Peyer's patch (tissue), 4 donors: ENCODE measurements around the gene DDC. TPM values are rescaled to one million over a fixed set of nuclear protein-coding genes. Genes with fewer than 3 reads are reported as not detected.
A peak's percentile ranks its signal among the peaks of the same experiment; 100 is the strongest.

Experiments used
- DNase-seq, 3 donors: peaks; one replicate each; pipeline ENCODE4 v3.0.0-alpha.2; 2017 to 2019
- H3K27ac ChIP-seq, 4 donors: fragments of 200-600 bp; sonication (generic); one replicate each; pipeline ENCODE4 v1.5.1; 2016 to 2019
- H3K27me3 ChIP-seq, 2 donors: fragments of 200-600 bp; sonication (generic); one replicate each; pipeline ENCODE4 v1.5.1; 2019
- H3K36me3 ChIP-seq, 3 donors: fragments of 200-600 bp; sonication (generic); one replicate each; pipeline ENCODE4 v1.5.1; 2016 to 2019
- H3K4me1 ChIP-seq, 4 donors: fragments of 200-600 bp; sonication (generic); one replicate each; pipeline ENCODE4 v1.5.1; 2016 to 2019
- H3K4me3 ChIP-seq, 4 donors: fragments of 200-600 bp; sonication (generic); 1 replicate in 3 of 4; 2 replicates in 1 of 4; pipeline ENCODE4 v1.5.1; 2016 to 2019; ENCODE audit warnings: mild to moderate bottlenecking in 1 of 4
- H3K9me3 ChIP-seq, 4 donors: fragments of 200-600 bp; sonication (generic); one replicate each; pipeline ENCODE4 v1.5.1; 2016 to 2019; ENCODE audit warnings: mild to moderate bottlenecking in 1 of 4
- CTCF ChIP-seq, 6 experiments: fragments of 450-650 bp in 4 of 6; fragments of 200-600 bp in 2 of 6; sonication (generic) in 1 of 6; IDR thresholded peaks; one replicate each; pipeline ENCODE4 v1.5.1; 2017 to 2019; ENCODE audit warnings: antibody characterized with exemption in 6 of 6, mild to moderate bottlenecking in 3 of 6, moderate library complexity in 1 of 6
- POLR2A ChIP-seq, 2 donors: fragments of 450-650 bp; IDR thresholded peaks; one replicate each; pipeline ENCODE4 v1.5.1; 2017; ENCODE audit warnings: antibody characterized with exemption in 2 of 2, mild to moderate bottlenecking in 2 of 2, moderate library complexity in 2 of 2
- total RNA-seq, 4 donors: library from RNA; depleted of rRNA; stranded (reverse); fragments of >200 nt; gene quantifications; one replicate each; pipeline ENCODE4 v1.1.0, GENCODE V29; 2016

The DDC gene
- total RNA-seq, 4 donors from 2014 or later: 56.9 to 314 (median 200) TPM

DNA sequence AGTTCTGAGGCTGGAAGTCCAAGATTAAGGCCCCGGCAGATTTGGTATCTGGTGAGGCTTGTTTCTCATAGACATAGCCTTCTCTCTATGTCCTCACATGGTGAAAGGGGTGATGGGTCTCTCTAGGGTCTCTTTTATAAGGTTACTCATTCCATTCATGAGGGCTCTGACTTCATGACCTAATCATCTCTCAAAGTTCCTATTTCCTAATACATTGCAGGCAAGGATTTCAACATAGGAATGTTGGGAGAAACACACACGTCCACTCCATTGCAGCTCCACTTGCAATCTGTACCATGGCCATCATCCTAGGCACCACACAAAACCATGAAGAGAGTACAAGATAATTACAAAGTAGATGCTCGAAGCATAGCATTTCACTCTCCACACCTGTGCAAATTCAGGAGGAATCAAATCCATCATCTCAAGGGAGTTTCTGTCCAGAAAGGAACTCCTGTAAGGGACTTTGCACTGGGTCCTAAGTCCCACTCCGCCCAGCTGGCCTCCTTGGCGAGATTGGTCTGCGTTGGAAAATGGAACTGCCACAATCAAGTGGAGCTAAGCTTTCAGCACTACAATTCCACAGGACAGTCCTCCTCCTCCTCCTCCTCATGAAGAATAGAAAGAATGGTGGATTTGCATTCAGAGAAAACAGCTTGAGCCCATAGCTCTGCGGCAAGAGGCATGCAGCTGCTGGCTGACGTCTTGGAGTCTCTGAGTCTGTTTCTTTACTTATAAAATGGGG is 8.8 kb downstream of the DDC start:
- H3K4me1 ChIP-seq: peaks cover 0 to 55% (median 2%) of the 10 kb centered on the region in 4 donors
- DNase-seq: peak in 2 of 3 donors; percentile 78 to 88

DNA sequence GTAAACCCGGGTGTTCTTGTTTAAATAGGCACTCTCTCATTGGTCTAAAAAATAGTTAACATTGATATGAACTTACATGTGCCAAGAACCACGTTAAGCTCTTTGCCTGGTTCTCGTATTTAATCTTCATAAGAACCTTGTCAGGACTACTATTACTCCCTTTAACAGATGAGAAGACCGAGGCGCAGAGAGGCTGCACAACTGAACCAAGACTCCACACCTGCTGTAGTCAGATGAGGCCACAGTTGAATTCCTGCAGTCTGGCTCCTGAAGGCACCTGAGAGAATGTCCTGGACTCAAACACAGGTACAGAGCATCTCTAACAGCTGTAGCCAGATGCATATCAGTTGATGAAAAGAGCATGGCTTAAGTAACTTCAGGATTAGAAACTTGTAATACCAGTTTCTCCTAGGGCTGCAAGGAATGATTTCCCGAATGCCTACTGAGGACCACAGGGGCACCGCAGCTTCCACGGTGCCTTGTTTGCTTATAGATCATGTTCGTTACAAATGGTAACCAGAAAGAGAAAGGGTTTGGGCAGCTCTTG is 9.5 kb downstream of the DDC start:
- DNase-seq: no peak
- no peaks in the 10 kb centered on the region for H3K9me3 ChIP-seq
- no peaks in the 10 kb centered on the region for H3K27me3 ChIP-seq
- no peak overlapping the region for H3K4me3 ChIP-seq
- peak overlapping the region in 2 of 4 donors; percentile 68 to 79 for H3K27ac ChIP-seq
- TF ChIP-seq CTCF (IDR thresholded peaks at IDR 0.05) (no peak), POLR2A (IDR thresholded peaks at IDR 0.05) (no peak)
- no peaks in the 10 kb centered on the region for H3K36me3 ChIP-seq
- H3K4me1 ChIP-seq: peaks cover 0 to 47% (median 2%) of the 10 kb centered on the region in 4 donors

More for the DNA sequence above, 8.8 kb downstream of the DDC start:
- no peaks in the 10 kb centered on the region for H3K27me3 ChIP-seq
- peak overlapping the region in 2 of 4 donors; percentile 68 to 79 for H3K27ac ChIP-seq
- no peaks in the 10 kb centered on the region for H3K9me3 ChIP-seq
- H3K4me3 ChIP-seq: peak overlapping the region in 2 of 4 donors; percentile 15 to 24
- no peaks in the 10 kb centered on the region for H3K36me3 ChIP-seq
- TF ChIP-seq POLR2A (IDR thresholded peaks at IDR 0.05) (no peak), CTCF (IDR thresholded peaks at IDR 0.05) (peak in 3 of 6 experiments; percentile 27 to 31 (median 28))

DNA sequence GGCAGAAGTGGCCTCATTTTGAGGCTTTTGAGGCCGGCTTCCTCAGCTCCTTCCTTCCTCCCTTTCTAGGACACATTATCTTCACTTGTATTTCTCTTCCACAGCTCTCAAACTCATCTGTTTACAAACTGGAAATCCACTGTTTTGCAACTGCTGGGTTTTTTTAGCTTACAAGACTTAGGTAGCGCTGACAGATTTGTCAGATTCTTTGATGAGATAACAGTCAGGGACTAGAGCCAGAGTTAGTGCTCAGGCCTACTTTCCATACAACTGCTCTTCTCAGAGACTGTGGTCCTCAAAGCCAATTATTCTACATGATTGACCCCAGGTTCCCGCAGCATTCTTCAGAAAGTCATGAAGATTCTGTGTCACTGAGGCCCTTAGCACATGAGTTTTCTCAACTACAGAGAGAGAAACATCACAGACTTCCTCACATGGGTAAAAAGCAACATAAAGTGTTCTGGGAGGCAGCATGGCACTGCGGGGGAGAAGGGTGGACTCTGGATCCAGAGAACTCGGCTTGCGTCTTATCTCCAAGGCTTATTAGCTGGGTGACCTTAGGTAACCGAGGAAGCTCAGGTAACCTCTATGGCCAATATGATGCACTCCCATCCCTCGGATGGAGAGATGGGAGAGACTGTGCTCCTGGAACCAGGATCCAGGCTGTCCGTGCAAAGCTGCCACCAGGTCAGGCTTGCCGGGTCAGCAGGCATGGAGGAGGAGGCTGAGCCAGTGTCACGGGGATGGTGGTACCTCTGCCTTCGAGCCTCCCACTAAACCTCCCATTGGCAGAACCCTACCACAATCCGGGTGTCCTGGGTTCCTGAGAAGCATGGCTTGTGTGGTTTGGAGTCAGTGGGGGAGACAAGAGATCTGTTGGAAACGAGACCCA is 10.5 kb downstream of the DDC start:
- no peak overlapping the region for H3K4me3 ChIP-seq
- DNase-seq: no peak
- peaks cover 0 to 43% (median 2%) of the 10 kb centered on the region in 4 donors for H3K4me1 ChIP-seq
- no peaks in the 10 kb centered on the region for H3K9me3 ChIP-seq
- no peaks in the 10 kb centered on the region for H3K27me3 ChIP-seq
- H3K27ac ChIP-seq: no peak overlapping the region
- no peaks in the 10 kb centered on the region for H3K36me3 ChIP-seq
- no peak for TF ChIP-seq POLR2A (IDR thresholded peaks at IDR 0.05)
- TF ChIP-seq CTCF (IDR thresholded peaks at IDR 0.05): no peak

DNA sequence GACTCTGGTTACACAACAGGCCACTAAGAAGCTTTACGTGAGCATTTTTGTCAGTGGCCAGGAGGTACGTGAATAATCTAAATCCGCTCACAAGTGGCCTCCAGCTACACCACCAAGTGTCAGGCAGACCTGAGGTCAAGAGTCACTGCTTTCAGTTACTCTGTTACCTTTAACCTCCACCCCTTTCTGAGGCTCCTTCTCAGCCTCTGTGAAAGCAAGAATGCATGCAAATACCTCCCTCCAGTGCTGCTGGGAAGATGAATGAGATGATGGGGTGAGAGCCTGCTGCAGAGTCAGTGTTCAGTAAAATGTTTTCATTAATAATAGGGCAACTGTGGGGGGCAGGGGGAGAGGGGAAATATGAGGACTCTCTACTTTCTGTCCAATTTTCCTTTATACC is 11.2 kb downstream of the DDC start:
- H3K27ac ChIP-seq: no peak overlapping the region

More for the DNA sequence above, 11.2 kb downstream of the DDC start:
- H3K4me3 ChIP-seq: no peak overlapping the region
- H3K36me3 ChIP-seq: no peaks in the 10 kb centered on the region
- no peaks in the 10 kb centered on the region for H3K9me3 ChIP-seq
- H3K4me1 ChIP-seq: peaks cover 0 to 41% (median 2%) of the 10 kb centered on the region in 4 donors
- DNase-seq: no peak
- TF ChIP-seq CTCF (IDR thresholded peaks at IDR 0.05): no peak
- no peak for TF ChIP-seq POLR2A (IDR thresholded peaks at IDR 0.05)
- H3K27me3 ChIP-seq: no peaks in the 10 kb centered on the region
